Measurements from ENCODE around the gene OLFM4. TPM values are rescaled to one million over a fixed set of nuclear protein-coding genes. Genes with fewer than 3 reads are reported as not detected.

The OLFM4 gene
- total RNA-seq, 1 experiment from 2014 or later, result not detected

- no peak for DNase-seq (ENCODE audit: low spot score)
Observed at GRCh38 chr13:53014495-53015443, 13.8 kb upstream of the OLFM4 start.

- no peak for DNase-seq (ENCODE audit: low spot score)
Observed at GRCh38 chr13:53015971-53016370, 12.6 kb upstream of the OLFM4 start.

- no peak for DNase-seq (ENCODE audit: low spot score)
Observed at GRCh38 chr13:53017433-53017970, 11.1 kb upstream of the OLFM4 start.

GRCh38 chr13:53018690-53019647, 9.6 kb upstream of the OLFM4 start:
- no peak for DNase-seq (ENCODE audit: low spot score)

GRCh38 chr13:53020764-53021335, 7.8 kb upstream of the OLFM4 start:
- DNase-seq (ENCODE audit: low spot score), result no peak

- DNase-seq (ENCODE audit: low spot score), result no peak
Observed at GRCh38 chr13:53023246-53023645, 5.4 kb upstream of the OLFM4 start.

- no peak for DNase-seq (ENCODE audit: low spot score)
Observed at GRCh38 chr13:53028063-53028462, 550 bp upstream of the OLFM4 start.

GRCh38 chr13:53032849-53033248, 4.2 kb downstream of the OLFM4 start:
- DNase-seq (ENCODE audit: low spot score), result no peak

GRCh38 chr13:53038993-53039392, 10.4 kb downstream of the OLFM4 start:
- no peak for DNase-seq (ENCODE audit: low spot score)

- DNase-seq (ENCODE audit: low spot score), result no peak
Observed at GRCh38 chr13:53041968-53042516, 13.4 kb downstream of the OLFM4 start.

GRCh38 chr13:53042877-53043276, 14.3 kb downstream of the OLFM4 start:
- no peak for DNase-seq (ENCODE audit: low spot score)

GRCh38 chr13:53043398-53043797, 14.8 kb downstream of the OLFM4 start:
- DNase-seq (ENCODE audit: low spot score), result no peak

GRCh38 chr13:53045189-53045588, 16.6 kb downstream of the OLFM4 start:
- DNase-seq (ENCODE audit: low spot score), result no peak

GRCh38 chr13:53048880-53049279, 20.3 kb downstream of the OLFM4 start:
- no peak for DNase-seq (ENCODE audit: low spot score)

GRCh38 chr13:53050151-53050550, 21.5 kb downstream of the OLFM4 start:
- no peak for DNase-seq (ENCODE audit: low spot score)

GRCh38 chr13:53052675-53053074, 24.1 kb downstream of the OLFM4 start:
- no peak for DNase-seq (ENCODE audit: low spot score)

GRCh38 chr13:53054569-53054968, 26.0 kb downstream of the OLFM4 start:
- DNase-seq (ENCODE audit: low spot score), result no peak

GRCh38 chr13:53058065-53058679, 29.6 kb downstream of the OLFM4 start:
- DNase-seq (ENCODE audit: low spot score), result no peak

GRCh38 chr13:53060840-53061490, 32.4 kb downstream of the OLFM4 start:
- DNase-seq (ENCODE audit: low spot score), result no peak

- no peak for DNase-seq (ENCODE audit: low spot score)
Observed at GRCh38 chr13:53064731-53065130, 36.1 kb downstream of the OLFM4 start.

Data from HT-29 (cell line).